Mesendoderm (in vitro differentiated cells): Measurements from ENCODE around the gene KRTAP10-12.

ENCODE experiments used
- DNase-seq: peaks from one replicate; pipeline ENCODE4 v3.0.0; 2013
- H2AK5ac ChIP-seq: 2 replicates; pipeline ENCODE4 v1.6.1; 2013; ENCODE audit warnings: low read length, inconsistent platforms
- H2BK120ac ChIP-seq: 2 replicates; pipeline ENCODE4 v1.6.1; 2013; ENCODE audit warnings: low read depth, mild to moderate bottlenecking, low read length, moderate library complexity, mixed read lengths
- H2BK15ac ChIP-seq: replicated peaks from 2 replicates; pipeline ENCODE4 v1.6.1; 2013; ENCODE audit warnings: low read depth, mild to moderate bottlenecking, moderate library complexity
- H2BK5ac ChIP-seq: 2 replicates; pipeline ENCODE4 v1.6.1; 2013; ENCODE audit warnings: low read length, inconsistent platforms
- H3K18ac ChIP-seq: 2 replicates; pipeline ENCODE4 v1.6.1; 2013; ENCODE audit warnings: mild to moderate bottlenecking, low read length, mixed read lengths
- H3K23ac ChIP-seq: one replicate; pipeline ENCODE4 v1.6.1; 2013; ENCODE audit warnings: low read length
- H3K27ac ChIP-seq: 2 replicates; pipeline ENCODE4 v1.5.1; 2013; ENCODE audit warnings: low read depth, mild to moderate bottlenecking, inconsistent platforms, low read length, moderate library complexity
- H3K27me3 ChIP-seq: 2 replicates; pipeline ENCODE4 v1.6.1; 2013; ENCODE audit warnings: low read length, control low read depth, mild to moderate bottlenecking, inconsistent platforms; ENCODE audit not compliant: insufficient read depth, poor library complexity
- H3K36me3 ChIP-seq: 2 replicates; pipeline ENCODE4 v1.6.1; 2013; ENCODE audit warnings: low read length, inconsistent platforms; ENCODE audit not compliant: control insufficient read depth, insufficient read depth
- H3K4ac ChIP-seq: one replicate; pipeline ENCODE4 v1.6.1; 2013; ENCODE audit warnings: low read depth, mild to moderate bottlenecking, low read length, moderate library complexity
- H3K4me1 ChIP-seq: 2 replicates; pipeline ENCODE4 v1.6.1; 2013; ENCODE audit warnings: low read depth, low read length, inconsistent platforms; ENCODE audit not compliant: control insufficient read depth
- H3K4me2 ChIP-seq: 2 replicates; pipeline ENCODE4 v1.6.1; 2013; ENCODE audit warnings: low read length
- H3K4me3 ChIP-seq: 2 replicates; pipeline ENCODE4 v1.5.1; 2013; ENCODE audit warnings: mild to moderate bottlenecking, low read length
- H3K56ac ChIP-seq: one replicate; pipeline ENCODE4 v1.6.1; 2013; ENCODE audit warnings: low read length
- H3K79me1 ChIP-seq: 2 replicates; pipeline ENCODE4 v1.6.1; 2013; ENCODE audit warnings: low read length, inconsistent platforms
- H3K79me2 ChIP-seq: 2 replicates; pipeline ENCODE4 v1.6.1; 2013; ENCODE audit warnings: mild to moderate bottlenecking, low read length; ENCODE audit not compliant: control insufficient read depth, insufficient read depth
- H3K9ac ChIP-seq: 2 replicates; pipeline ENCODE4 v1.6.1; 2013; ENCODE audit warnings: low read length, inconsistent platforms
- H4K5ac ChIP-seq: one replicate; pipeline ENCODE4 v1.6.1; 2013; ENCODE audit warnings: low read length
- H4K8ac ChIP-seq: one replicate; pipeline ENCODE4 v1.6.1; 2013; ENCODE audit warnings: low read depth, mild to moderate bottlenecking, control low read depth, low read length, moderate library complexity
- WGBS: extraction: QIAGEN DNeasy Blood & Tissue Kit; methylation state at CpG from one replicate; pipeline ENCODE4 v1.1.7; 2013; ENCODE audit warnings: low lambda C conversion rate, missing lambda C conversion rate; ENCODE audit not compliant: insufficient coverage; ENCODE audit errors: extremely low coverage; 5-methylcytosine and 5-hydroxymethylcytosine counted together

The KRTAP10-12 gene

GRCh38 chr21:44697811-44698734 is 1.1 kb downstream of the KRTAP10-12 start:
- Histone ChIP-seq H3K79me2 (peaks cover 5% of the 10 kb centered on the region), H3K18ac (no peak overlapping the region), H3K36me3 (no peaks in the 10 kb centered on the region), H3K79me1 (peaks cover 7% of the 10 kb centered on the region), H3K4me2 (no peak overlapping the region), H4K8ac (no peak overlapping the region), H2BK15ac (no peak overlapping the region), H2BK120ac (no peak overlapping the region), H2AK5ac (no peak overlapping the region), H3K23ac (peak overlapping the region; percentile 45), H3K4ac (peak overlapping the region; percentile 1), H4K5ac (no peak overlapping the region), H3K9ac (peak overlapping the region; percentile 15), H3K56ac (peak overlapping the region; percentile 79), H3K4me3 (no peak overlapping the region), H3K27me3 (no peaks in the 10 kb centered on the region), H3K4me1 (peaks cover 9% of the 10 kb centered on the region), H2BK5ac (peak overlapping the region; percentile 11), H3K27ac (no peak overlapping the region)
- DNase-seq, result peak; percentile 87
- WGBS, result no CpG with 5 or more reads among the region's 35 CpGs

GRCh38 chr21:44699502-44700001 is 2.6 kb downstream of the KRTAP10-12 start:
- no peak overlapping the region for H3K4me2 ChIP-seq
- H3K4ac ChIP-seq, result no peak overlapping the region
- no peak overlapping the region for H2BK120ac ChIP-seq
- no peaks in the 10 kb centered on the region for H3K27me3 ChIP-seq
- no peak overlapping the region for H2BK15ac ChIP-seq
- peaks cover 7% of the 10 kb centered on the region for H3K79me1 ChIP-seq
- H4K5ac ChIP-seq, result no peak overlapping the region
- no peak overlapping the region for H2AK5ac ChIP-seq
- H3K56ac ChIP-seq, result peak overlapping the region; percentile 67
- WGBS, result no CpG with 5 or more reads among the region's 17 CpGs
- H2BK5ac ChIP-seq, result no peak overlapping the region
- DNase-seq, result no peak
- no peak overlapping the region for H3K23ac ChIP-seq
- no peak overlapping the region for H3K9ac ChIP-seq
- H3K36me3 ChIP-seq, result no peaks in the 10 kb centered on the region
- no peak overlapping the region for H3K18ac ChIP-seq
- H3K4me1 ChIP-seq, result peaks cover 16% of the 10 kb centered on the region
- H3K4me3 ChIP-seq, result no peak overlapping the region
- H4K8ac ChIP-seq, result no peak overlapping the region
- peaks cover 12% of the 10 kb centered on the region for H3K79me2 ChIP-seq
- no peak overlapping the region for H3K27ac ChIP-seq

- Histone ChIP-seq H3K18ac (no peak overlapping the region), H3K23ac (no peak overlapping the region), H3K4ac (no peak overlapping the region), H2BK120ac (no peak overlapping the region), H2AK5ac (no peak overlapping the region), H2BK15ac (no peak overlapping the region), H3K4me3 (no peak overlapping the region), H4K8ac (no peak overlapping the region), H3K79me1 (peaks cover 7% of the 10 kb centered on the region), H3K36me3 (no peaks in the 10 kb centered on the region), H3K4me1 (peaks cover 16% of the 10 kb centered on the region), H3K4me2 (no peak overlapping the region), H3K27ac (no peak overlapping the region), H3K9ac (no peak overlapping the region), H4K5ac (no peak overlapping the region), H3K56ac (peak overlapping the region; percentile 9), H3K79me2 (peaks cover 12% of the 10 kb centered on the region), H3K27me3 (no peaks in the 10 kb centered on the region), H2BK5ac (no peak overlapping the region)
- DNase-seq, result no peak
- no CpG with 5 or more reads among the region's 21 CpGs for WGBS
Observed at GRCh38 chr21:44700101-44701022, 3.4 kb downstream of the KRTAP10-12 start.

- H3K4me3 ChIP-seq, result no peak overlapping the region
- H4K8ac ChIP-seq, result no peak overlapping the region
- no peak overlapping the region for H3K4me2 ChIP-seq
- H3K27me3 ChIP-seq, result no peaks in the 10 kb centered on the region
- no peaks in the 10 kb centered on the region for H3K36me3 ChIP-seq
- no peak overlapping the region for H3K23ac ChIP-seq
- no peak overlapping the region for H3K56ac ChIP-seq
- H3K18ac ChIP-seq, result no peak overlapping the region
- no CpG with 5 or more reads among the region's 14 CpGs for WGBS
- DNase-seq, result no peak
- H3K4me1 ChIP-seq, result peaks cover 17% of the 10 kb centered on the region
- H2AK5ac ChIP-seq, result no peak overlapping the region
- no peak overlapping the region for H3K27ac ChIP-seq
- H2BK5ac ChIP-seq, result no peak overlapping the region
- H2BK15ac ChIP-seq, result no peak overlapping the region
- no peak overlapping the region for H3K9ac ChIP-seq
- peaks cover 7% of the 10 kb centered on the region for H3K79me1 ChIP-seq
- H2BK120ac ChIP-seq, result no peak overlapping the region
- H3K4ac ChIP-seq, result no peak overlapping the region
- H4K5ac ChIP-seq, result no peak overlapping the region
- peaks cover 10% of the 10 kb centered on the region for H3K79me2 ChIP-seq
Observed at GRCh38 chr21:44701023-44701400, 4.0 kb downstream of the KRTAP10-12 start.

GRCh38 chr21:44701541-44701940 is 4.6 kb downstream of the KRTAP10-12 start:
- Histone ChIP-seq H3K18ac (no peak overlapping the region), H2BK15ac (no peak overlapping the region), H3K9ac (no peak overlapping the region), H2BK120ac (no peak overlapping the region), H2AK5ac (peak overlapping the region; percentile 24), H3K4me2 (no peak overlapping the region), H3K4me1 (peaks cover 21% of the 10 kb centered on the region), H2BK5ac (no peak overlapping the region), H3K23ac (no peak overlapping the region), H3K27me3 (no peaks in the 10 kb centered on the region), H4K8ac (no peak overlapping the region), H3K36me3 (no peaks in the 10 kb centered on the region), H3K79me2 (peaks cover 10% of the 10 kb centered on the region), H3K4ac (no peak overlapping the region), H4K5ac (no peak overlapping the region), H3K56ac (peak overlapping the region; percentile 78), H3K4me3 (no peak overlapping the region), H3K79me1 (peaks cover 10% of the 10 kb centered on the region), H3K27ac (no peak overlapping the region)
- WGBS, result no CpG with 5 or more reads among the region's 12 CpGs
- DNase-seq, result no peak
